Astrocyte (in vitro differentiated cells and primary cell): ENCODE results near the gene PYDC2. TPM values are rescaled to one million over a fixed set of nuclear protein-coding genes. Genes with fewer than 3 reads are reported as not detected.

Experiments
- DNase-seq: peaks from one replicate; pipeline ENCODE4 v3.0.0-alpha.2; 2010; ENCODE audit warnings: low read depth
- FAIRE-seq: peaks from 2 replicates; lab custom pipeline; 2011; peaks lifted over from hg19 to GRCh38; lab: Jason Lieb, UNC
- H2AFZ ChIP-seq: 2 replicates; pipeline ENCODE4 v1.6.0; 2012; ENCODE audit warnings: low read depth, low read length, inconsistent platforms
- H3K27ac ChIP-seq: 2 replicates; pipeline ENCODE4 v1.5.1; 2011; ENCODE audit warnings: low read depth, low read length, inconsistent platforms
- H3K27me3 ChIP-seq: 2 replicates; pipeline ENCODE4 v1.6.0; 2011; ENCODE audit warnings: low read length, inconsistent platforms; ENCODE audit not compliant: insufficient read depth
- H3K36me3 ChIP-seq: 2 replicates; pipeline ENCODE4 v1.5.1; 2011; ENCODE audit warnings: low read length, inconsistent platforms; ENCODE audit not compliant: insufficient read depth
- H3K4me1 ChIP-seq: 2 replicates; pipeline ENCODE4 v1.5.1; 2011; ENCODE audit warnings: low read length, inconsistent platforms; ENCODE audit not compliant: insufficient read depth
- H3K4me2 ChIP-seq: 2 replicates; pipeline ENCODE4 v1.6.0; 2012; ENCODE audit warnings: low read length, inconsistent platforms
- H3K4me3 ChIP-seq: 2 replicates; pipeline ENCODE4 v1.5.1; 2011; ENCODE audit warnings: low read depth, mild to moderate bottlenecking, low read length, inconsistent platforms; ENCODE audit not compliant: insufficient read depth
- H3K79me2 ChIP-seq: 2 replicates; pipeline ENCODE4 v1.6.0; 2012; ENCODE audit warnings: mild to moderate bottlenecking, low read length, inconsistent platforms; ENCODE audit not compliant: insufficient read depth
- H3K9ac ChIP-seq: 2 replicates; pipeline ENCODE4 v1.6.0; 2012; ENCODE audit warnings: mild to moderate bottlenecking, low read length, inconsistent platforms
- H3K9me3 ChIP-seq: 2 replicates; pipeline ENCODE4 v1.5.1; 2012; ENCODE audit warnings: low read depth, mild to moderate bottlenecking, low read length, inconsistent platforms; ENCODE audit not compliant: insufficient read depth
- H4K20me1 ChIP-seq: 2 replicates; pipeline ENCODE4 v1.6.0; 2012; ENCODE audit warnings: low read length, inconsistent platforms; ENCODE audit not compliant: insufficient read depth
- H3K27ac Mint-ChIP-seq: one replicate; pipeline ENCODE4 v1.8.0; 2021; ENCODE audit warnings: mild to moderate bottlenecking, mixed read lengths; ENCODE audit not compliant: unreplicated experiment
- H3K27me3 Mint-ChIP-seq: one replicate; pipeline ENCODE4 v1.8.0; 2021; ENCODE audit warnings: low read depth, mixed read lengths; ENCODE audit not compliant: unreplicated experiment
- H3K36me3 Mint-ChIP-seq: one replicate; pipeline ENCODE4 v1.8.0; 2021; ENCODE audit warnings: low read depth, mixed read lengths; ENCODE audit not compliant: unreplicated experiment
- H3K4me1 Mint-ChIP-seq: one replicate; pipeline ENCODE4 v1.8.0; 2021; ENCODE audit warnings: low read depth, mixed read lengths; ENCODE audit not compliant: unreplicated experiment
- H3K4me3 Mint-ChIP-seq: one replicate; pipeline ENCODE4 v1.8.0; 2021; ENCODE audit warnings: mild to moderate bottlenecking, moderate library complexity, mixed read lengths; ENCODE audit not compliant: unreplicated experiment
- H3K9me3 Mint-ChIP-seq: one replicate; pipeline ENCODE4 v1.8.0; 2021; ENCODE audit warnings: mild to moderate bottlenecking, mixed read lengths; ENCODE audit not compliant: unreplicated experiment
- EZH2 ChIP-seq: IDR thresholded peaks from 2 replicates; pipeline ENCODE4 v1.6.1; 2012; ENCODE audit warnings: mild to moderate bottlenecking, low read length, inconsistent platforms; ENCODE audit not compliant: insufficient read depth
- total RNA-seq: library from RNA; stranded (reverse); gene quantifications from 2 replicates; pipeline ENCODE4 v1.2.1, GENCODE V29; 2021
- TF ChIP-seq, protein P1 (sequence below): IDR thresholded peaks from 2 replicates; pipeline ENCODE4 v1.5.1; 2011; ENCODE audit warnings: low read depth, mild to moderate bottlenecking, inconsistent platforms, low read length, moderate library complexity; ENCODE audit not compliant: insufficient read depth

The PYDC2 gene
- total RNA-seq, 1 donor from 2014 or later: not detected

DNA sequence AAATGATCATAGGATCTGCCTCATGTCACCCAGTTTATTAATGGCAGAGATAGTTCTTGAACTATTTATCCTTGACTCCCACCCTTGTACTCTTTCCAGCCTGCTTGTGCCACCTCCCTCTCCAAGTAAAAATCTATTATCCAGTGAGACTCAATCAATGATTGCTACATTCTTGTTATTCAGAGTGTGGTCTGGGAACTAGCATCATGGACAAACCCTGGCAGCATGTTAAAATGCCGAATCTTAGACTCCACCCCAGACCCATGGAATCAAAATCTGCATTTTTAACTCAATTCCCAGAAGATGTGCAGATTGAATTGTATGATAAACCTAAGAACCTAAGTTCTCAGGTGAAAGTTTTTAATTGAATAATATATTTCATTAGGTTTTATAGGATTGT, 34.7 kb upstream of the PYDC2 start:
- H3K4me3 ChIP-seq: no peak overlapping the region
- DNase-seq (no peak), FAIRE-seq (no peak)
- no peak overlapping the region for H3K4me2 ChIP-seq
- no peaks in the 10 kb centered on the region for H3K79me2 ChIP-seq
- no peaks in the 10 kb centered on the region for H3K27me3 ChIP-seq
- Mint-ChIP-seq H3K4me1 (no peaks in the 10 kb centered on the region), H3K9me3 (no peaks in the 10 kb centered on the region), H3K27ac (no peak overlapping the region), H3K4me3 (no peak overlapping the region), H3K36me3 (no peaks in the 10 kb centered on the region), H3K27me3 (peaks cover 3% of the 10 kb centered on the region)
- no peak overlapping the region for H3K27ac ChIP-seq
- H3K36me3 ChIP-seq: no peaks in the 10 kb centered on the region
- no peak overlapping the region for H2AFZ ChIP-seq
- no peaks in the 10 kb centered on the region for H3K9me3 ChIP-seq
- H4K20me1 ChIP-seq: no peaks in the 10 kb centered on the region
- H3K9ac ChIP-seq: no peak overlapping the region
- H3K4me1 ChIP-seq: no peaks in the 10 kb centered on the region
- TF ChIP-seq, protein P1, sequence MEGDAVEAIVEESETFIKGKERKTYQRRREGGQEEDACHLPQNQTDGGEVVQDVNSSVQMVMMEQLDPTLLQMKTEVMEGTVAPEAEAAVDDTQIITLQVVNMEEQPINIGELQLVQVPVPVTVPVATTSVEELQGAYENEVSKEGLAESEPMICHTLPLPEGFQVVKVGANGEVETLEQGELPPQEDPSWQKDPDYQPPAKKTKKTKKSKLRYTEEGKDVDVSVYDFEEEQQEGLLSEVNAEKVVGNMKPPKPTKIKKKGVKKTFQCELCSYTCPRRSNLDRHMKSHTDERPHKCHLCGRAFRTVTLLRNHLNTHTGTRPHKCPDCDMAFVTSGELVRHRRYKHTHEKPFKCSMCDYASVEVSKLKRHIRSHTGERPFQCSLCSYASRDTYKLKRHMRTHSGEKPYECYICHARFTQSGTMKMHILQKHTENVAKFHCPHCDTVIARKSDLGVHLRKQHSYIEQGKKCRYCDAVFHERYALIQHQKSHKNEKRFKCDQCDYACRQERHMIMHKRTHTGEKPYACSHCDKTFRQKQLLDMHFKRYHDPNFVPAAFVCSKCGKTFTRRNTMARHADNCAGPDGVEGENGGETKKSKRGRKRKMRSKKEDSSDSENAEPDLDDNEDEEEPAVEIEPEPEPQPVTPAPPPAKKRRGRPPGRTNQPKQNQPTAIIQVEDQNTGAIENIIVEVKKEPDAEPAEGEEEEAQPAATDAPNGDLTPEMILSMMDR: no peak
- no peak for TF ChIP-seq EZH2

DNA sequence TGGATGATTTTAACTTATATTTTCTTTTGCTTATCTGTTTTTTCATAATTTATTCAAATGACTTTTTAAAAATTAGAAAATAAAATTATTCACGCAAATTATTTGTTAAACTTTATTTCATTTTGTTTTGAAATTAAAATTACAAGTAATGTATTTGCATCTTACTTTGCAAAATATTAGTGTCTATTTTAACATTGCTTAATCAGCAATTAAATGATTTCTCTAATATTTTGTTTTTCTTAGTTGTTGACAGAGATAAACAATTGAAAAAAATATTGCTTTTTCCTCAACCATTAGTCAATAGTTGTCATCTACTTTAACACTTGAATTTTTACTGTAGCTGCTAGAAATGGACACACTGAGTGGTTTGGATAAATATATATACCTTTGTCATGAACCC, 32.8 kb upstream of the PYDC2 start:
- no peak overlapping the region for H3K9ac ChIP-seq
- no peaks in the 10 kb centered on the region for H3K79me2 ChIP-seq
- Mint-ChIP-seq H3K4me1 (no peaks in the 10 kb centered on the region), H3K4me3 (no peak overlapping the region), H3K36me3 (no peaks in the 10 kb centered on the region), H3K27me3 (peaks cover 3% of the 10 kb centered on the region), H3K27ac (no peak overlapping the region), H3K9me3 (peaks cover 1% of the 10 kb centered on the region)
- H2AFZ ChIP-seq: no peak overlapping the region
- TF ChIP-seq EZH2: no peak
- TF ChIP-seq, protein P1: no peak
- H4K20me1 ChIP-seq: no peaks in the 10 kb centered on the region
- DNase-seq: no peak
- no peaks in the 10 kb centered on the region for H3K4me1 ChIP-seq
- no peaks in the 10 kb centered on the region for H3K27me3 ChIP-seq
- H3K4me3 ChIP-seq: no peak overlapping the region
- H3K27ac ChIP-seq: no peak overlapping the region
- no peak overlapping the region for H3K4me2 ChIP-seq
- no peaks in the 10 kb centered on the region for H3K9me3 ChIP-seq
- no peak for FAIRE-seq
- H3K36me3 ChIP-seq: no peaks in the 10 kb centered on the region

DNA sequence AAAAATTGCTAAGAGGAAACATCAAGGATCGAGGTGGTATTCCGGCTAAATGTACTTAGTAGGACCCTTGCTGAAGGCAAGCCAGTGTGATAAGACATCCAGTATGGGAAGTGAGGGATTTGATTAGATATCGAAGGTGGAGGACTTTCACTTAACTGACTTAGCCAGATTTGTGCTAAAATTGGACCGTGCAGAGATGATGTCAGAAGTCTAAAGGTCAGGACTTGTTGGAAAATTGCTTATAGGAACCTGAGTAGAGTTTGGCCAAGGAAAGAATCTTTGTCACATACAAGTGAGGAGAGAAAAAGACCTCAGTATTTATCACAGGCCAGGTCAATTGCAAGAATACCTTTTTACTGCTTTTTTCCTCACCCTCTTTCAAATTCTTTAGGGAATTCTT, 30.9 kb upstream of the PYDC2 start:
- Histone ChIP-seq H3K36me3 (no peaks in the 10 kb centered on the region), H2AFZ (no peak overlapping the region), H3K27ac (no peak overlapping the region), H4K20me1 (no peaks in the 10 kb centered on the region), H3K79me2 (no peaks in the 10 kb centered on the region), H3K4me2 (no peak overlapping the region), H3K27me3 (no peaks in the 10 kb centered on the region), H3K4me1 (no peaks in the 10 kb centered on the region), H3K4me3 (no peak overlapping the region), H3K9ac (no peak overlapping the region), H3K9me3 (no peaks in the 10 kb centered on the region)
- Mint-ChIP-seq H3K36me3 (no peaks in the 10 kb centered on the region), H3K9me3 (peaks cover 1% of the 10 kb centered on the region), H3K4me1 (no peaks in the 10 kb centered on the region), H3K27ac (no peak overlapping the region), H3K4me3 (no peak overlapping the region), H3K27me3 (no peaks in the 10 kb centered on the region)
- DNase-seq (no peak), FAIRE-seq (no peak)
- TF ChIP-seq, protein P1: no peak
- TF ChIP-seq EZH2: no peak
